Loucy (cell line): ENCODE data around the gene CHD9NB.

ENCODE experiments used
- CTCF ChIP-seq: fragments of 200-600 bp; sonication (generic); conservative IDR thresholded peaks from 2 replicates; pipeline ENCODE4 v1.5.1; 2014; ENCODE audit warnings: mild to moderate bottlenecking, antibody characterized with exemption, low read length
- EZH2phosphoT487 ChIP-seq: fragments of 200-600 bp; IDR thresholded peaks from 2 replicates; pipeline ENCODE4 v1.6.1; 2018; ENCODE audit warnings: antibody characterized with exemption, mild to moderate bottlenecking, moderate library complexity, borderline replicate concordance

GRCh38 chr16:53058441-53058840 is 5.7 kb upstream of the CHD9NB start:
- TF ChIP-seq CTCF: no peak
- TF ChIP-seq EZH2phosphoT487: no peak
